Activated naive CD4-positive, alpha-beta T cell treated with anti-CD3 and anti-CD28 coated beads, Interleukin-2, amount 10 ng/mL, durations not matched to agents 7 days and 5 days (primary cell): Measurements from ENCODE around the gene SUPT3H.
A peak's percentile ranks its signal among the peaks of the same experiment; 100 is the strongest.
"Not testable (repeated sequence)": the region's sequence is repeated elsewhere in the genome, so short reads cannot be mapped to it uniquely, and the experiment has no call there.

ENCODE experiments used
- CTCF ChIA-PET: fragments of 350-600 bp; sonication (Branson Sonifier 250); formaldehyde crosslinking; loops from one replicate; lab custom pipeline; 2021; ENCODE audit warnings: antibody characterized with exemption; lab: Charles Lee
- DNase-seq: peaks from one replicate; pipeline ENCODE4 v3.0.0-alpha.2; 2020
- H3K27ac Mint-ChIP-seq: one replicate; pipeline ENCODE4 v1.8.0; 2021; ENCODE audit warnings: mild to moderate bottlenecking, moderate library complexity, mixed read lengths
- H3K27me3 Mint-ChIP-seq: one replicate; pipeline ENCODE4 v1.8.0; 2021; ENCODE audit warnings: mild to moderate bottlenecking, mixed read lengths
- H3K36me3 Mint-ChIP-seq: one replicate; pipeline ENCODE4 v1.8.0; 2021; ENCODE audit warnings: mixed read lengths
- H3K4me1 Mint-ChIP-seq: one replicate; pipeline ENCODE4 v1.8.0; 2021; ENCODE audit warnings: mixed read lengths
- H3K4me3 Mint-ChIP-seq: one replicate; pipeline ENCODE4 v1.8.0; 2021; ENCODE audit warnings: mild to moderate bottlenecking, moderate library complexity, mixed read lengths
- H3K9me3 Mint-ChIP-seq: one replicate; pipeline ENCODE4 v1.8.0; 2021; ENCODE audit warnings: mixed read lengths

SUPT3H gene

GRCh38 chr6:44932651-44933091, 445.1 kb downstream of the SUPT3H start:
- no peaks in the 10 kb centered on the region for H3K9me3 Mint-ChIP-seq
- CTCF ChIA-PET = interaction anchor here (1.0 to 1.5 kb wide), 3 partner anchors 67 to 782 kb away, joined by 3 read pairs; no protein-coding TSS in a partner anchor
- no peaks in the 10 kb centered on the region for H3K27me3 Mint-ChIP-seq
- H3K36me3 Mint-ChIP-seq = peaks cover 21% of the 10 kb centered on the region
- peak overlapping the region; percentile 98 for H3K27ac Mint-ChIP-seq
- peak; percentile 65 for DNase-seq
- peaks cover 58% of the 10 kb centered on the region for H3K4me1 Mint-ChIP-seq
- H3K4me3 Mint-ChIP-seq = peak overlapping the region; percentile 76

GRCh38 chr6:44931385-44931784, 446.3 kb downstream of the SUPT3H start:
- Mint-ChIP-seq H3K27me3 (no peaks in the 10 kb centered on the region), H3K4me1 (peaks cover 53% of the 10 kb centered on the region), H3K36me3 (peaks cover 21% of the 10 kb centered on the region), H3K27ac (peak overlapping the region; percentile 98), H3K4me3 (peak overlapping the region; percentile 69), H3K9me3 (no peaks in the 10 kb centered on the region)
- no peak for DNase-seq
- CTCF ChIA-PET = interaction anchor here (1.5 kb wide), 1 partner anchor 783 kb away, joined by 3 read pairs; no protein-coding TSS in a partner anchor

- DNase-seq = no peak
- Mint-ChIP-seq H3K27me3 (no peaks in the 10 kb centered on the region), H3K36me3 (peaks cover 16% of the 10 kb centered on the region), H3K4me3 (no peak overlapping the region), H3K9me3 (no peaks in the 10 kb centered on the region), H3K4me1 (peaks cover 51% of the 10 kb centered on the region), H3K27ac (no peak overlapping the region)
- CTCF ChIA-PET = interaction anchor here (0.6 kb wide), 1 partner anchor 8 kb away, joined by 3 read pairs; no protein-coding TSS in a partner anchor
Measured at GRCh38 chr6:44926556-44926955, 451.2 kb downstream of the SUPT3H start.

GRCh38 chr6:44925100-44925739, 452.5 kb downstream of the SUPT3H start:
- Mint-ChIP-seq H3K4me1 (peaks cover 50% of the 10 kb centered on the region), H3K27me3 (no peaks in the 10 kb centered on the region), H3K27ac (peak overlapping the region; percentile 47), H3K4me3 (no peak overlapping the region), H3K36me3 (peaks cover 17% of the 10 kb centered on the region), H3K9me3 (no peaks in the 10 kb centered on the region)
- CTCF ChIA-PET = no interaction called here
- peak; percentile 27 for DNase-seq

- no peak overlapping the region for H3K4me3 Mint-ChIP-seq
- H3K27me3 Mint-ChIP-seq = no peaks in the 10 kb centered on the region
- H3K9me3 Mint-ChIP-seq = no peaks in the 10 kb centered on the region
- peaks cover 16% of the 10 kb centered on the region for H3K36me3 Mint-ChIP-seq
- CTCF ChIA-PET = no interaction called here
- no peak for DNase-seq
- peak overlapping the region; percentile 47 for H3K27ac Mint-ChIP-seq
- H3K4me1 Mint-ChIP-seq = peaks cover 50% of the 10 kb centered on the region
Measured at GRCh38 chr6:44923444-44923843, 454.3 kb downstream of the SUPT3H start.

- no peak for DNase-seq
- CTCF ChIA-PET = no interaction called here
- Mint-ChIP-seq H3K36me3 (peaks cover 10% of the 10 kb centered on the region), H3K27me3 (no peaks in the 10 kb centered on the region), H3K4me3 (peak overlapping the region; percentile 19), H3K4me1 (peaks cover 46% of the 10 kb centered on the region), H3K9me3 (no peaks in the 10 kb centered on the region), H3K27ac (peak overlapping the region; percentile 69)
Measured at GRCh38 chr6:44921798-44922197, 455.9 kb downstream of the SUPT3H start.

- CTCF ChIA-PET = no interaction called here
- Mint-ChIP-seq H3K27me3 (no peaks in the 10 kb centered on the region), H3K4me1 (peaks cover 46% of the 10 kb centered on the region), H3K4me3 (no peak overlapping the region), H3K36me3 (peaks cover 10% of the 10 kb centered on the region), H3K27ac (peak overlapping the region; percentile 62), H3K9me3 (no peaks in the 10 kb centered on the region)
- DNase-seq = no peak
Measured at GRCh38 chr6:44920952-44921491, 456.7 kb downstream of the SUPT3H start.

GRCh38 chr6:44918671-44919296, 458.9 kb downstream of the SUPT3H start:
- H3K27me3 Mint-ChIP-seq = no peaks in the 10 kb centered on the region
- CTCF ChIA-PET = no interaction called here
- H3K36me3 Mint-ChIP-seq = peaks cover 8% of the 10 kb centered on the region
- H3K4me3 Mint-ChIP-seq = no peak overlapping the region
- H3K4me1 Mint-ChIP-seq = peaks cover 31% of the 10 kb centered on the region
- DNase-seq = no peak
- no peaks in the 10 kb centered on the region for H3K9me3 Mint-ChIP-seq
- no peak overlapping the region for H3K27ac Mint-ChIP-seq

- Mint-ChIP-seq H3K27me3 (no peaks in the 10 kb centered on the region), H3K9me3 (no peaks in the 10 kb centered on the region), H3K4me1 (peaks cover 19% of the 10 kb centered on the region), H3K27ac (no peak overlapping the region), H3K36me3 (peaks cover 13% of the 10 kb centered on the region), H3K4me3 (no peak overlapping the region)
- DNase-seq = no peak
- CTCF ChIA-PET = interaction anchor here (0.7 kb wide), 1 partner anchor 9 kb away, joined by 3 read pairs; no protein-coding TSS in a partner anchor
Measured at GRCh38 chr6:44917430-44917829, 460.3 kb downstream of the SUPT3H start.

- Mint-ChIP-seq H3K36me3 (peaks cover 10% of the 10 kb centered on the region), H3K27ac (no peak overlapping the region), H3K27me3 (no peaks in the 10 kb centered on the region), H3K4me3 (no peak overlapping the region), H3K9me3 (peaks cover 2% of the 10 kb centered on the region), H3K4me1 (no peaks in the 10 kb centered on the region)
- CTCF ChIA-PET = no interaction called here
- no peak for DNase-seq
Measured at GRCh38 chr6:44915111-44915510, 462.6 kb downstream of the SUPT3H start.

- CTCF ChIA-PET = no interaction called here
Measured at GRCh38 chr6:44914141-44914540, 463.6 kb downstream of the SUPT3H start.

GRCh38 chr6:44906761-44907160, 471.0 kb downstream of the SUPT3H start:
- H3K27ac Mint-ChIP-seq = no peak overlapping the region
- no peak for DNase-seq
- H3K4me3 Mint-ChIP-seq = no peak overlapping the region
- peaks cover 18% of the 10 kb centered on the region for H3K36me3 Mint-ChIP-seq
- H3K4me1 Mint-ChIP-seq = no peaks in the 10 kb centered on the region
- CTCF ChIA-PET = no interaction called here
- no peaks in the 10 kb centered on the region for H3K27me3 Mint-ChIP-seq
- H3K9me3 Mint-ChIP-seq = peaks cover 20% of the 10 kb centered on the region

More at GRCh38 chr6:44914141-44914540, 463.6 kb downstream of the SUPT3H start:
- H3K27ac Mint-ChIP-seq = no peak overlapping the region
- H3K4me1 Mint-ChIP-seq = no peaks in the 10 kb centered on the region
- H3K27me3 Mint-ChIP-seq = no peaks in the 10 kb centered on the region
- H3K36me3 Mint-ChIP-seq = peaks cover 14% of the 10 kb centered on the region
- H3K4me3 Mint-ChIP-seq = no peak overlapping the region
- DNase-seq = no peak
- H3K9me3 Mint-ChIP-seq = peaks cover 3% of the 10 kb centered on the region

DNA sequence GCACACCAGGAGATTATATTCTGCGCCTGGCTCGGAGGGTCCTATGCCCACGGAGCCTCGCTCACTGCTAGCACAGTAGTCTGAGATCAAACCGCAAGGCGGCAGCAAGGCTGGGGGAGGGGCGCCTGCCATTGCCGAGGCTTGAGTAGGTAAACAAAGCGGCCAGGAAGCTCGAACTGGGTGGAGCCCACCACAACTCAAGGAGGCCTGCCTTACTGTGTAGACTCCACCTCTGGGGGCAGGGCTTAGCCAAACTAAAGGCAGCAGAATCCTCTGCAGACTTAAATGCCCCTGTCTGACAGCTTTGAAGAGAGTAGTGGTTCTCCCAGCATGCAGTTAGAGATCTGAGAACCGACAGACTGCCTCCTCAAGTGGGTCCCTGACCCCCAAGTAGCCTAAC, 477.4 kb downstream of the SUPT3H start:
- H3K4me1 Mint-ChIP-seq, H3K27me3 Mint-ChIP-seq, CTCF ChIA-PET, DNase-seq, H3K27ac Mint-ChIP-seq, H3K4me3 Mint-ChIP-seq: not testable (repeated sequence)
- H3K36me3 Mint-ChIP-seq = peaks cover 33% of the 10 kb centered on the region
- peaks cover 25% of the 10 kb centered on the region for H3K9me3 Mint-ChIP-seq

DNA sequence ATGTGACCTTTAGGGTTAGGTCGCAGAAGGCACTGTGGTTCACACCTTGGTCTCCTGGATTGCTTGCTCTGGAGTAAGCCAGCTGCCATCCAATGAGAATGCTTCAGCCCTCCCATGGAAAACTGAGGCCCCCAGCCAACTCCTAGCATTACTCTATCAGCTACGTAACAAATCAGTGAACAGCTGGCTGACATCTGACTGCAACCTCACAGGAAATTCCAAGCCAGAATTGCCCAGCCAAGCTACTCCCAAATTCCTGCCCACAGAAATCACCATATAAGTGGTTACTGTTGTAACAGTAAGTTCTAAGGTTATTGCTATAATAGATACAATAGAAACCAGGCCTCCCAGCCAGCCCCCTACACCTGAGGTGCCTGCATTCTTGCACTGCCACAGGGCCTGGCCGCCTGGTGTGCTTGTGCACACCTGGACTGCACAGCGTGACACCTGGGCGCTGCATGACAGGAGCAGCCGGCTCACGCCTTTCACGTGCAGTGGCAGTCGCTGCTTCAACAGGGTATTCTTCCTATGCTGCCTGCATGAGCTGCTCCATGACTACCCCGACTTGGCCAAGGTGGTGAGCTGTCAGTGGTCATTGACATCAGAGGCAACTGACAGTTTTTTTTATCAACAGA, 479.3 kb downstream of the SUPT3H start:
- Mint-ChIP-seq H3K9me3 (peaks cover 15% of the 10 kb centered on the region), H3K4me1 (no peaks in the 10 kb centered on the region), H3K27ac (no peak overlapping the region), H3K4me3 (no peak overlapping the region), H3K36me3 (peaks cover 29% of the 10 kb centered on the region), H3K27me3 (no peaks in the 10 kb centered on the region)
- DNase-seq = no peak
- CTCF ChIA-PET = interaction anchor here (1.5 kb wide), 1 partner anchor 13 kb away, joined by 3 read pairs; no protein-coding TSS in a partner anchor
